ENCODE measurements around the gene KCTD2.

- TF ChIP-seq CTCF (conservative IDR thresholded peaks at IDR 0.05; ENCODE audit: low read length) (no peak), EZH2phosphoT487 (IDR thresholded peaks at IDR 0.05; ENCODE audit: borderline replicate concordance) (no peak)
Observed at GRCh38 chr17:75097865-75098264, 50.8 kb downstream of the KCTD2 start.

All from Loucy (cell line).